PC-9 (cell line): ENCODE data around the gene FOXK1.

Source experiments
- CTCF ChIP-seq: fragments of 200-600 bp; sonication (generic); conservative IDR thresholded peaks from 2 replicates; pipeline ENCODE4 v1.6.1; 2017; ENCODE audit warnings: mixed run types, antibody characterized with exemption, mild to moderate bottlenecking, moderate library complexity
- EZH2 ChIP-seq: fragments of 200-600 bp; sonication (generic); IDR thresholded peaks from 2 replicates; pipeline ENCODE4 v1.8.0; 2017; ENCODE audit warnings: antibody characterized with exemption, low read depth

GRCh38 chr7:4642468-4643203 is 39.5 kb upstream of the FOXK1 start:
- TF ChIP-seq CTCF, result no peak
- no peak for TF ChIP-seq EZH2
